SK-N-MC (cell line): Measurements from ENCODE around the gene GPN3.
"Not testable (repeated sequence)": the region's sequence is repeated elsewhere in the genome, so short reads cannot be mapped to it uniquely, and the experiment has no call there.

Experiments used
- DNase-seq: peaks from one replicate; pipeline ENCODE4 v3.0.0-alpha.2; 2011; ENCODE audit warnings: low read depth, low spot score
- H3K27ac ChIP-seq: fragments of 200-600 bp; sonication (generic); 2 replicates; pipeline ENCODE4 v1.5.1; 2016; ENCODE audit warnings: mixed run types
- H3K36me3 ChIP-seq: fragments of 200-600 bp; sonication (generic); 2 replicates; pipeline ENCODE4 v1.6.1; 2017; ENCODE audit warnings: antibody characterized with exemption, low read length, mixed read lengths; ENCODE audit not compliant: insufficient read depth
- H3K4me3 ChIP-seq: fragments of 200-600 bp; sonication (generic); 2 replicates; pipeline ENCODE4 v1.5.1; 2016
- H3K9ac ChIP-seq: fragments of 200-600 bp; sonication (generic); 2 replicates; pipeline ENCODE4 v1.8.0; 2017; ENCODE audit warnings: mixed run types, mixed read lengths; ENCODE audit not compliant: insufficient read length
- H3K9me3 ChIP-seq: fragments of 200-600 bp; sonication (generic); 2 replicates; pipeline ENCODE4 v1.6.1; 2017; ENCODE audit warnings: low read depth, mild to moderate bottlenecking, antibody characterized with exemption, low read length, moderate library complexity, mixed read lengths
- EZH2 ChIP-seq: fragments of 200-600 bp; sonication (generic); IDR thresholded peaks from one replicate; pipeline ENCODE4 v1.6.1; 2017; ENCODE audit warnings: antibody characterized with exemption
- FOXP2 ChIP-seq: optimal IDR thresholded peaks from 2 replicates; pipeline ENCODE3; 2011; ENCODE audit warnings: mild to moderate bottlenecking, moderate library complexity; ENCODE audit not compliant: insufficient read depth; ENCODE audit errors: extremely low read length, control extremely low read depth
- POLR2AphosphoS5 ChIP-seq: IDR thresholded peaks from 2 replicates; pipeline ENCODE4 v1.6.1; 2012; ENCODE audit warnings: mild to moderate bottlenecking, low read depth, low read length, borderline replicate concordance

GPN3 gene

GRCh38 chr12:110501752-110502738, 34.0 kb upstream of the GPN3 start, which contains the start of the genes RAD9B and VPS29:
RAD9B (plus strand) TSS chr12:110502331; CDS start chr12:110502338, 7 bp downstream.
VPS29 (minus strand) TSS chr12:110502111; CDS start chr12:110502051, 60 bp downstream.
- TF ChIP-seq POLR2AphosphoS5 = peak; percentile 90
- TF ChIP-seq FOXP2 = no peak
- no peak for TF ChIP-seq EZH2
- peak within 1 kb of the TSS; percentile 42 for H3K27ac ChIP-seq

GRCh38 chr12:110501399-110501751, 33.3 kb upstream of the GPN3 start:
- Histone ChIP-seq H3K27ac (peak overlapping the region; percentile 26; the same call in 1 of the 2 replicates), H3K4me3 (peak overlapping the region; percentile 99), H3K9ac (peak overlapping the region; percentile 97), H3K36me3 (peaks cover 12% of the 10 kb centered on the region; the same call in 1 of the 2 replicates), H3K9me3 (peaks cover 4% of the 10 kb centered on the region; the same call in 1 of the 2 replicates)
- TF ChIP-seq FOXP2 (no peak), EZH2 (no peak), POLR2AphosphoS5 (no peak)
- DNase-seq = no peak

More at GRCh38 chr12:110501752-110502738, 34.0 kb upstream of the GPN3 start, which contains the start of the genes RAD9B and VPS29:
- H3K9ac ChIP-seq = peak within 1 kb of the TSS; percentile 97
- peaks cover 8% of the 10 kb centered on the region; the same call in 1 of the 2 replicates for H3K36me3 ChIP-seq
- peak within 1 kb of the TSS; percentile 99 for H3K4me3 ChIP-seq
- peak; percentile 79 for DNase-seq
- peaks cover 4% of the 10 kb centered on the region; the same call in 1 of the 2 replicates for H3K9me3 ChIP-seq

GRCh38 chr12:110498984-110499706, 31.1 kb upstream of the GPN3 start:
- Histone ChIP-seq H3K36me3 (peaks cover 33% of the 10 kb centered on the region), H3K27ac (peak overlapping the region; percentile 56), H3K4me3 (no peak overlapping the region; the same call in 1 of the 2 replicates), H3K9ac (peak overlapping the region; percentile 66), H3K9me3 (peaks cover 4% of the 10 kb centered on the region; the same call in 1 of the 2 replicates)
- TF ChIP-seq EZH2 = no peak
- TF ChIP-seq POLR2AphosphoS5 = no peak
- no peak for TF ChIP-seq FOXP2
- DNase-seq = no peak

GRCh38 chr12:110475426-110475825, 7.4 kb upstream of the GPN3 start:
- no peak overlapping the region for H3K9ac ChIP-seq
- no peak overlapping the region for H3K4me3 ChIP-seq
- TF ChIP-seq POLR2AphosphoS5 (no peak), FOXP2 (no peak), EZH2 (no peak)
- no peaks in the 10 kb centered on the region for H3K36me3 ChIP-seq
- no peak overlapping the region for H3K27ac ChIP-seq
- H3K9me3 ChIP-seq = no peaks in the 10 kb centered on the region
- DNase-seq = no peak

DNA sequence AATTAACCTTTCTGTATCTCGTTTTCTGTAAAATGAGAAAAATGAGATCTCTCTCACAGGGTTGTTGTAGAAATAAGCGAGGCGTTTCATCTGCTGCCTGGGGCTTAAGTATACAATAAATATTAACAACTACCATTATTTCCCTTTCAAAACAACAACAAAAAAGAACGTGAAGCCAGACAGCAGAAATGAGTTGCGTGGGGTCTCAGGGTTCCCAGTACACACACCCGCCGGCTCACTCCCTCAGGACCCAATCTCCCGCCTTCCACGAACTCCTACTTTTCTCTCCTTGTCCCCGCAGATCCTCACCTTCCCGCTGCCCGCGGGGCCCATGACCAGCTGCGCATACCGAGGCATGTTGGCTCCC, 227 bp downstream of the GPN3 start:
- Histone ChIP-seq H3K4me3 (peak overlapping the region; percentile 86), H3K27ac (peak overlapping the region; percentile 23), H3K9ac (peak overlapping the region; percentile 97), H3K9me3 (no peaks in the 10 kb centered on the region), H3K36me3 (peaks cover 19% of the 10 kb centered on the region)
- TF ChIP-seq EZH2 (no peak), POLR2AphosphoS5 (no peak), FOXP2 (no peak)
- no peak for DNase-seq

DNA sequence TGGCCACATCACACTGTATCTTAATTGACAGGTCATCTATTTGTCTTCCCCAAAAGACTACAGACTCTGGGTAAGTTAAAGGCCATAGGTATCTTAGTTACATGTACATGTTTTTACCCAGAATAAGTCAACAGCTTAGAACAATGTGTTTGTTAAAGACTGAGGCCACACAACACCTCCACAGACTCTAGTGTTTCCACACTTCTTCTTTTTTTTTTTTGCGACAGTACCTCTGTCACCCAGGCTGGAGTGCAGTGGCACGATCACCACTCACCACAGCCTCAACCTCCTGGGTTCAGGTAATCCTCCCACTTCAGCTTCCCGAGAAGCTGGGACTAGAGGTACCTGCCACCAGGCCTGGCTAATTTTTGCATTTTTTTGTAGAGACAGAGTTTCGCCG, 1.3 kb downstream of the GPN3 start:
- TF ChIP-seq POLR2AphosphoS5 (no peak), FOXP2 (no peak), EZH2 (no peak)
- Histone ChIP-seq H3K4me3 (peak overlapping the region; percentile 86), H3K9ac (peak overlapping the region; percentile 97), H3K9me3 (no peaks in the 10 kb centered on the region), H3K36me3 (peaks cover 24% of the 10 kb centered on the region), H3K27ac (no peak overlapping the region)
- no peak for DNase-seq

DNA sequence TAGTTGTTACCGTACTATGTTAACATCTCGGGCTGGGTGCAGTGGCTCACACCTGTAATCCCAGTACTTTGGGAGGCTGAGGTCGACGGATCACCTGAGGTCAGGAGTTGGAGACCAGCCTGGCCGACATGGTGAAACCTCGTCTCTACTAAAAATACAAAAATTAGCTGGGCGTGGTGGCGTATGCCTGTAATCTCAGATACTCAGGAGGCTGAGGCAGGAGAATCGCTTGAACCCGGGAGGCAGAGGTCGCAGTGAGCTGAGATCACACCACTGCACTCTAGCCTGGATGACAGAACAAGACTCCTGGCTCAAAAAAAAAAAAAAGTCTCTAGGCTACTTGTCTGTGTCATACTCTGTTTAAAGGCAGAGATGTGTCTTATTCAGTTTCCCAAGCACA, 2.3 kb downstream of the GPN3 start:
- H3K9me3 ChIP-seq, H3K9ac ChIP-seq, DNase-seq, H3K4me3 ChIP-seq, H3K27ac ChIP-seq: not testable (repeated sequence)
- peaks cover 25% of the 10 kb centered on the region for H3K36me3 ChIP-seq

DNA sequence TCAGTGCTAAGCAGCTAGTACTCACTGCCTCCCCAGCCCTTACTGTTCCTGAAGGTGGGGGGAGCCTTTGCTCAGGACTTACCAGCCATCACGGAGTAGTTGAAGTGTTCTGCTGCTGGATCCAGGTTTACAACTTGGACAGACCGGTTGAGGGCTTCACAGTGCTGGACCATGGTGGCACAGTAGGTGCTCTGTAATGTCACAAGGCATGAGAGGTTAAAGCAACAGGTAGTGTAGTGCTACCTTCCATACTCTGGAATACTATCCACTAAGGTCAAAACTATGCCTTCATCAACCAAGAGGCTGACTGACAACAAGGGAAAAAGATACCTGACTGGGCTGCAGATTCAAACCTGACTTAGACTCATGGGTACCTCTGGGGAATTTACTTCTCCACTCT, 3.0 kb downstream of the GPN3 start:
- no peak for DNase-seq

GRCh38 chr12:110461189-110461588, 6.9 kb downstream of the GPN3 start:
- not testable (repeated sequence) for H3K27ac ChIP-seq, H3K9me3 ChIP-seq, H3K9ac ChIP-seq, H3K4me3 ChIP-seq, DNase-seq
- peaks cover 42% of the 10 kb centered on the region for H3K36me3 ChIP-seq

More for the DNA sequence above, 3.0 kb downstream of the GPN3 start:
- Histone ChIP-seq H3K9ac (no peak overlapping the region), H3K4me3 (no peak overlapping the region), H3K36me3 (peaks cover 28% of the 10 kb centered on the region), H3K27ac (no peak overlapping the region), H3K9me3 (no peaks in the 10 kb centered on the region)
- TF ChIP-seq EZH2 (no peak), POLR2AphosphoS5 (no peak), FOXP2 (no peak)
